HCT116 (cell line): ENCODE measurements around the gene SCRN1. TPM values are rescaled to one million over a fixed set of nuclear protein-coding genes. Genes with fewer than 3 reads are reported as not detected.

Experiments
- ATAC-seq: fragments of 200-7000 bp; cut with Tn5 transposase; 2 replicates; pipeline ENCODE4 v1.9.1; 2020; ENCODE audit warnings: mild to moderate bottlenecking, moderate library complexity
- BruUV-seq: library from RNA; stranded (reverse); fragments of 400-500 nt; replicated peaks from 2 replicates; lab custom pipeline; 2021; lab: Mats Ljungman, UMichigan
- CTCF ChIA-PET: fragments of 300-600 bp; sonication (Branson Sonifier 250); formaldehyde crosslinking; loops from one replicate; lab custom pipeline; 2021; ENCODE audit warnings: antibody characterized with exemption; lab: Charles Lee
- POLR2A ChIA-PET: fragments of 300-600, 350-600 bp; sonication (Branson Sonifier 250); formaldehyde crosslinking; loops from one replicate; lab custom pipeline; 2021; ENCODE audit warnings: antibody characterized with exemption; lab: Charles Lee
- RAD21 ChIA-PET, 2 experiments: fragments of 300-600 bp; sonication (Branson Sonifier 250); formaldehyde crosslinking; loops; one replicate each; lab custom pipeline; 2023; ENCODE audit warnings: low total read pairs in 2 of 2; ENCODE audit not compliant: uncharacterized antibody in 2 of 2, unreplicated experiment in 2 of 2, low non-redundant PET in 1 of 2; lab: Charles Lee
- DNase-seq: peaks from one replicate; pipeline ENCODE4 v3.0.0-alpha.2; 2010; ENCODE audit warnings: low read depth, low spot score
- H2AFZ ChIP-seq: fragments of 200-600 bp; shearing (Covaris generic), sonication (generic); 2 replicates; pipeline ENCODE4 v1.6.1; 2017; ENCODE audit warnings: low read depth, mixed run types, mixed read lengths, antibody characterized with exemption, low read length; ENCODE audit not compliant: poor library complexity, severe bottlenecking
- H3K27ac ChIP-seq: 2 replicates; pipeline ENCODE4 v1.5.1; 2012; ENCODE audit warnings: low read depth, low read length
- H3K27me3 ChIP-seq: fragments of 200-600 bp; sonication (generic); 2 replicates; pipeline ENCODE4 v1.6.1; 2016; ENCODE audit warnings: mixed run types, low read length, mixed read lengths; ENCODE audit not compliant: insufficient read depth
- H3K36me3 ChIP-seq, 2 experiments: fragments of 200-500 bp in 1 of 2; fragments of 200-600 bp in 1 of 2; sonication (Bioruptor generic) in 1 of 2; sonication (generic) in 1 of 2; 2 replicates each; pipeline versions ENCODE4 v1.5.1 to v1.6.1; 2014 to 2016; ENCODE audit warnings: low read length in 2 of 2, inconsistent platforms in 1 of 2, mixed read lengths in 1 of 2, mixed run types in 1 of 2; ENCODE audit not compliant: insufficient read depth in 2 of 2, control insufficient read depth in 1 of 2
- H3K4me1 ChIP-seq, 2 experiments: fragments of 200-600 bp in 1 of 2; sonication (generic) in 1 of 2; 2 replicates each; pipeline versions ENCODE4 v1.5.1 to v1.6.1; 2012 to 2017; ENCODE audit warnings: low read length in 2 of 2, inconsistent platforms in 1 of 2, mild to moderate bottlenecking in 1 of 2, mixed read lengths in 1 of 2, mixed run types in 1 of 2, moderate library complexity in 1 of 2; ENCODE audit not compliant: insufficient read depth in 2 of 2, control insufficient read depth in 1 of 2
- H3K4me2 ChIP-seq: fragments of 200-600 bp; sonication (generic); 2 replicates; pipeline ENCODE4 v1.6.1; 2017; ENCODE audit warnings: mixed run types, low read length, mixed read lengths
- H3K4me3 ChIP-seq, 2 experiments: fragments of 200-600 bp in 1 of 2; sonication (generic) in 1 of 2; replicated peaks in 1 of 2; 2 replicates each; pipeline ENCODE4 v1.5.1; 2011 to 2016; ENCODE audit warnings: low read length in 2 of 2, control low read depth in 1 of 2, low read depth in 1 of 2, mild to moderate bottlenecking in 1 of 2, mixed read lengths in 1 of 2, mixed run types in 1 of 2
- H3K79me2 ChIP-seq: fragments of 200-600 bp; sonication (generic); 2 replicates; pipeline ENCODE4 v1.6.1; 2017; ENCODE audit warnings: mild to moderate bottlenecking, mixed run types, low read length, moderate library complexity, mixed read lengths; ENCODE audit not compliant: insufficient read depth
- H3K9ac ChIP-seq: fragments of 200-600 bp; sonication (generic); 2 replicates; pipeline ENCODE4 v1.6.1; 2016; ENCODE audit warnings: low read length, mixed read lengths
- H3K9me2 ChIP-seq: fragments of 200-600 bp; sonication (generic), shearing (Covaris generic); 2 replicates; pipeline ENCODE4 v1.6.1; 2017; ENCODE audit warnings: mixed run types, mild to moderate bottlenecking, moderate library complexity; ENCODE audit not compliant: insufficient read depth
- H3K9me3 ChIP-seq, 2 experiments: fragments of 200-500 bp in 1 of 2; fragments of 200-600 bp in 1 of 2; sonication (Bioruptor generic) in 1 of 2; sonication (generic) in 1 of 2; 2 replicates each; pipeline ENCODE4 v1.6.1; 2014 to 2017; ENCODE audit warnings: low read length in 2 of 2, mixed read lengths in 2 of 2, inconsistent platforms in 1 of 2, low read depth in 1 of 2, mild to moderate bottlenecking in 1 of 2, mixed run types in 1 of 2, moderate library complexity in 1 of 2; ENCODE audit not compliant: control insufficient read depth in 1 of 2, insufficient read depth in 1 of 2
- H4K20me1 ChIP-seq: fragments of 200-600 bp; sonication (generic), shearing (Covaris generic); 2 replicates; pipeline ENCODE4 v1.6.1; 2017; ENCODE audit warnings: mixed run types, mild to moderate bottlenecking, moderate library complexity; ENCODE audit not compliant: insufficient read depth
- CEBPB ChIP-seq: IDR thresholded peaks from 2 replicates; pipeline ENCODE4 v1.6.1; 2012; ENCODE audit warnings: low read depth
- CTCF ChIP-seq, 3 experiments: fragments of 200-600 bp in 1 of 3; sonication (generic) in 1 of 3; IDR thresholded peaks in 2 of 3; conservative IDR thresholded peaks in 1 of 3; 2 replicates each; pipeline ENCODE4 v1.5.1; 2012 to 2017; ENCODE audit warnings: low read depth in 2 of 3, low read length in 2 of 3, antibody characterized with exemption in 1 of 3, borderline replicate concordance in 1 of 3, control low read depth in 1 of 3, mild to moderate bottlenecking in 1 of 3, mixed read lengths in 1 of 3, mixed run types in 1 of 3, moderate library complexity in 1 of 3; ENCODE audit not compliant: insufficient read depth in 1 of 3
- EZH2 ChIP-seq: fragments of 200-600 bp; sonication (generic); IDR thresholded peaks from 2 replicates; pipeline ENCODE4 v1.6.1; 2017; ENCODE audit warnings: antibody characterized with exemption, mixed run types
- POLR2A ChIP-seq: IDR thresholded peaks from 2 replicates; pipeline ENCODE4 v1.7.0; 2011; ENCODE audit warnings: borderline replicate concordance; ENCODE audit not compliant: insufficient read depth, insufficient read length; ENCODE audit errors: extremely low read depth
- RAD21 ChIP-seq: IDR thresholded peaks from 2 replicates; pipeline ENCODE4 v1.6.1; 2012; ENCODE audit warnings: low read depth, mild to moderate bottlenecking
- SP1 ChIP-seq: IDR thresholded peaks from 2 replicates; pipeline ENCODE4 v1.6.1; 2012; ENCODE audit warnings: low read depth
- YY1 ChIP-seq: IDR thresholded peaks from 2 replicates; pipeline ENCODE4 v1.6.1; 2011; ENCODE audit warnings: low read length, low read depth, moderate library complexity, mild to moderate bottlenecking; ENCODE audit not compliant: insufficient replicate concordance; ENCODE audit errors: extremely low read depth
- ZNF274 ChIP-seq: fragments of 200-500 bp; sonication (Bioruptor generic); IDR thresholded peaks from 2 replicates; pipeline ENCODE4 v1.6.1; 2014; ENCODE audit warnings: mild to moderate bottlenecking, low read depth, low read length, inconsistent platforms
- intact Hi-C: fragments of 100-400 bp; cut with micrococcal nuclease; formaldehyde crosslinking; loops from 2 replicates; pipeline ENCODE4 v1.10.0; 2022
- total RNA-seq: library from RNA; stranded (reverse); gene quantifications from one replicate; pipeline ENCODE4 v1.2.1, GENCODE V29; 2021; ENCODE audit not compliant: unreplicated experiment
- TF ChIP-seq, protein P1 (sequence below): IDR thresholded peaks from 2 replicates; pipeline ENCODE4 v1.6.1; 2012

SCRN1 gene
- total RNA-seq, 1 experiment from 2014 or later: 76.8 TPM

- RAD21 ChIA-PET: interaction anchor here in 1 of 2 experiments (0.6 kb wide), 1 partner anchor 108 kb away, joined by 3 read pairs; no protein-coding TSS in a partner anchor
- POLR2A ChIA-PET: no interaction called here
- Histone ChIP-seq H3K27me3 (no peaks in the 10 kb centered on the region), H3K36me3 (peaks cover 13 to 29% of the 10 kb centered on the region in 2 experiments; a peak in 3 of 4 replicates), H3K9me3 (no peaks in the 10 kb centered on the region), H3K79me2 (peaks cover 16% of the 10 kb centered on the region; the same call in 1 of the 2 replicates), H2AFZ (no peak overlapping the region), H3K9me2 (no peaks in the 10 kb centered on the region), H3K4me2 (no peak overlapping the region), H3K27ac (no peak overlapping the region), H3K4me3 (no peak overlapping the region), H3K4me1 (no peaks in the 10 kb centered on the region), H3K9ac (no peak overlapping the region), H4K20me1 (no peaks in the 10 kb centered on the region)
- ATAC-seq (no peak), DNase-seq (no peak)
- TF ChIP-seq ZNF274: no peak
- intact Hi-C loops: no loop called here
- BruUV-seq: no TSS peak
- CTCF ChIA-PET: no interaction called here
Observed at GRCh38 chr7:29953726-29954347, 35.8 kb downstream of the SCRN1 start.

DNA sequence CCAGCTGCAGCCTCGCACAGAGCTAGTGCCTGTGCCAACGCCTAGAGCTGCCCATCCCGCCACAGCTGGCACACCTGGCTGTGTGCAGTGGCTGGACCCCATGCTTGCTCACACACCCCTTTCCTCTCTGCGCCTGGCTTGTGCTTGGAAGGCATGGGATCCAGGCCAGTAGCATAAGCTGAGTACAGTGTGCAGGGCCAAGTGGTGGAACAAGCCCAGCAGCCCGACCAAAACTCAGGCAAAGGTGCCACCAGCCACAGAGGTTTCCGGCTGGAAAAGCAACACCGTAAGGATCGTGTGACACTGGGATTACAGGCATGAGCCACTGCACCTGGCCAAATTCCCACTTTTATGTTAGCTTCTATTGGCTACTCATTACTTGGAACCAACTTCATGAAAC, 38.4 kb downstream of the SCRN1 start:
- BruUV-seq: no TSS peak

More for the DNA sequence above, 38.4 kb downstream of the SCRN1 start:
- RAD21 ChIA-PET: no interaction called here
- Histone ChIP-seq H2AFZ (no peak overlapping the region), H3K9ac (no peak overlapping the region), H4K20me1 (no peaks in the 10 kb centered on the region), H3K4me2 (no peak overlapping the region), H3K27ac (no peak overlapping the region), H3K27me3 (no peaks in the 10 kb centered on the region), H3K4me3 (no peak overlapping the region), H3K4me1 (no peaks in the 10 kb centered on the region), H3K79me2 (no peaks in the 10 kb centered on the region), H3K9me3 (no peaks in the 10 kb centered on the region)
- CTCF ChIA-PET: no interaction called here
- DNase-seq (no peak), ATAC-seq (no peak)
- intact Hi-C loops: no loop called here
- POLR2A ChIA-PET: no interaction called here
- TF ChIP-seq POLR2A: no peak
- TF ChIP-seq EZH2: no peak
- TF ChIP-seq RAD21: no peak
- TF ChIP-seq SP1: no peak
- TF ChIP-seq CEBPB: no peak
- TF ChIP-seq CTCF (IDR thresholded peaks at IDR 0.05 in 2 of 3, conservative IDR thresholded peaks at IDR 0.05 in 1 of 3; ENCODE audit: borderline replicate concordance in 1 of 3, insufficient read depth in 1 of 3, low read depth in 2 of 3, low read length in 2 of 3): no peak
- no peak for TF ChIP-seq YY1
- TF ChIP-seq, protein P1, sequence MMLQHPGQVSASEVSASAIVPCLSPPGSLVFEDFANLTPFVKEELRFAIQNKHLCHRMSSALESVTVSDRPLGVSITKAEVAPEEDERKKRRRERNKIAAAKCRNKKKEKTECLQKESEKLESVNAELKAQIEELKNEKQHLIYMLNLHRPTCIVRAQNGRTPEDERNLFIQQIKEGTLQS: no peak
- TF ChIP-seq, all 23 proteins: peak for 0
- no peaks in the 10 kb centered on the region for H3K9me2 ChIP-seq
- peaks cover 13 to 41% of the 10 kb centered on the region in 2 experiments; a peak in 3 of 4 replicates for H3K36me3 ChIP-seq
